NCI-H1048 (cell line): Measurements from ENCODE around the gene LRP2.

ENCODE experiments used
- DNase-seq: peaks from one replicate; lab custom pipeline; 2025; lab: John Stamatoyannopoulos, UW

LRP2 gene

GRCh38 chr2:169240405-169240804, 121.9 kb downstream of the LRP2 start:
- DNase-seq = no peak

GRCh38 chr2:169237939-169238338, 124.4 kb downstream of the LRP2 start:
- DNase-seq = no peak

GRCh38 chr2:169237286-169237685, 125.0 kb downstream of the LRP2 start:
- no peak for DNase-seq

- no peak for DNase-seq
Measured at GRCh38 chr2:169232551-169233154, 129.7 kb downstream of the LRP2 start.

GRCh38 chr2:169230204-169230603, 132.1 kb downstream of the LRP2 start:
- DNase-seq = no peak

GRCh38 chr2:169229590-169229989, 132.7 kb downstream of the LRP2 start:
- DNase-seq = no peak

GRCh38 chr2:169225906-169226305, 136.4 kb downstream of the LRP2 start:
- DNase-seq = no peak

GRCh38 chr2:169225233-169225750, 137.0 kb downstream of the LRP2 start:
- no peak for DNase-seq

GRCh38 chr2:169222665-169223064, 139.7 kb downstream of the LRP2 start:
- no peak for DNase-seq

GRCh38 chr2:169221745-169222369, 140.5 kb downstream of the LRP2 start:
- DNase-seq = no peak

- no peak for DNase-seq
Measured at GRCh38 chr2:169210917-169211316, 151.4 kb downstream of the LRP2 start.

- no peak for DNase-seq
Measured at GRCh38 chr2:169208026-169208425, 154.3 kb downstream of the LRP2 start.

GRCh38 chr2:169205176-169205575, 157.2 kb downstream of the LRP2 start:
- DNase-seq = no peak

GRCh38 chr2:169203952-169204351, 158.4 kb downstream of the LRP2 start:
- DNase-seq = no peak

- DNase-seq = no peak
Measured at GRCh38 chr2:169200756-169201155, 161.6 kb downstream of the LRP2 start.

GRCh38 chr2:169193618-169194017, 168.7 kb downstream of the LRP2 start:
- DNase-seq = no peak

GRCh38 chr2:169190197-169190775, 172.0 kb downstream of the LRP2 start:
- no peak for DNase-seq

GRCh38 chr2:169189132-169189531, 173.2 kb downstream of the LRP2 start:
- no peak for DNase-seq

- DNase-seq = no peak
Measured at GRCh38 chr2:169185711-169186110, 176.6 kb downstream of the LRP2 start.

- no peak for DNase-seq
Measured at GRCh38 chr2:169184074-169184473, 178.3 kb downstream of the LRP2 start.

- no peak for DNase-seq
Measured at GRCh38 chr2:169182573-169182972, 179.8 kb downstream of the LRP2 start.

GRCh38 chr2:169178804-169179390, 183.4 kb downstream of the LRP2 start:
- DNase-seq = no peak

- DNase-seq = no peak
Measured at GRCh38 chr2:169178364-169178763, 184.0 kb downstream of the LRP2 start.
